ENCODE data around the gene CDK6. TPM values are rescaled to one million over a fixed set of nuclear protein-coding genes. Genes with fewer than 3 reads are reported as not detected.

CDK6 gene
- total RNA-seq, 1 experiment from 2014 or later = 124 TPM

- H3K36me3 Mint-ChIP-seq (ENCODE audit: insufficient read depth, unreplicated experiment) = no peaks in the 10 kb centered on the region
- peaks cover 9% of the 10 kb centered on the region for H3K9me3 Mint-ChIP-seq (ENCODE audit: unreplicated experiment)
- H3K4me3 Mint-ChIP-seq (ENCODE audit: unreplicated experiment) = no peak overlapping the region
- ChIA-PET CTCF (no interaction called here), POLR2A (no interaction called here)
- TF ChIP-seq, protein P1, sequence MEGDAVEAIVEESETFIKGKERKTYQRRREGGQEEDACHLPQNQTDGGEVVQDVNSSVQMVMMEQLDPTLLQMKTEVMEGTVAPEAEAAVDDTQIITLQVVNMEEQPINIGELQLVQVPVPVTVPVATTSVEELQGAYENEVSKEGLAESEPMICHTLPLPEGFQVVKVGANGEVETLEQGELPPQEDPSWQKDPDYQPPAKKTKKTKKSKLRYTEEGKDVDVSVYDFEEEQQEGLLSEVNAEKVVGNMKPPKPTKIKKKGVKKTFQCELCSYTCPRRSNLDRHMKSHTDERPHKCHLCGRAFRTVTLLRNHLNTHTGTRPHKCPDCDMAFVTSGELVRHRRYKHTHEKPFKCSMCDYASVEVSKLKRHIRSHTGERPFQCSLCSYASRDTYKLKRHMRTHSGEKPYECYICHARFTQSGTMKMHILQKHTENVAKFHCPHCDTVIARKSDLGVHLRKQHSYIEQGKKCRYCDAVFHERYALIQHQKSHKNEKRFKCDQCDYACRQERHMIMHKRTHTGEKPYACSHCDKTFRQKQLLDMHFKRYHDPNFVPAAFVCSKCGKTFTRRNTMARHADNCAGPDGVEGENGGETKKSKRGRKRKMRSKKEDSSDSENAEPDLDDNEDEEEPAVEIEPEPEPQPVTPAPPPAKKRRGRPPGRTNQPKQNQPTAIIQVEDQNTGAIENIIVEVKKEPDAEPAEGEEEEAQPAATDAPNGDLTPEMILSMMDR (IDR thresholded peaks at IDR 0.05; ENCODE audit: unreplicated experiment) = no peak
- no peak overlapping the region for H3K27ac Mint-ChIP-seq (ENCODE audit: low read depth, unreplicated experiment)
- no peak for DNase-seq (ENCODE audit: unreplicated experiment)
- intact Hi-C loops (cut with micrococcal nuclease) = no loop called here
- BruUV-seq (replicated peaks) = no TSS peak
- peaks cover 10% of the 10 kb centered on the region for H3K4me1 Mint-ChIP-seq (ENCODE audit: insufficient read depth, unreplicated experiment)
- no peaks in the 10 kb centered on the region for H3K27me3 Mint-ChIP-seq (ENCODE audit: insufficient read depth, unreplicated experiment)
Observed at GRCh38 chr7:92843781-92844180, 7.4 kb upstream of the CDK6 start.

GRCh38 chr7:92843034-92843760 is 6.8 kb upstream of the CDK6 start:
- Mint-ChIP-seq H3K9me3 (ENCODE audit: unreplicated experiment) (peaks cover 9% of the 10 kb centered on the region), H3K4me3 (ENCODE audit: unreplicated experiment) (no peak overlapping the region), H3K36me3 (ENCODE audit: insufficient read depth, unreplicated experiment) (no peaks in the 10 kb centered on the region), H3K27ac (ENCODE audit: low read depth, unreplicated experiment) (no peak overlapping the region), H3K4me1 (ENCODE audit: insufficient read depth, unreplicated experiment) (peaks cover 10% of the 10 kb centered on the region), H3K27me3 (ENCODE audit: insufficient read depth, unreplicated experiment) (no peaks in the 10 kb centered on the region)
- no peak for DNase-seq (ENCODE audit: unreplicated experiment)
- TF ChIP-seq, protein P1 (IDR thresholded peaks at IDR 0.05; ENCODE audit: unreplicated experiment) = no peak
- ChIA-PET POLR2A (no interaction called here), CTCF (no interaction called here)
- BruUV-seq (replicated peaks) = no TSS peak
- intact Hi-C loops (cut with micrococcal nuclease) = no loop called here

GRCh38 chr7:92841192-92841591 is 4.8 kb upstream of the CDK6 start:
- TF ChIP-seq, protein P1 (IDR thresholded peaks at IDR 0.05; ENCODE audit: unreplicated experiment) = no peak
- no peaks in the 10 kb centered on the region for H3K36me3 Mint-ChIP-seq (ENCODE audit: insufficient read depth, unreplicated experiment)
- H3K27ac Mint-ChIP-seq (ENCODE audit: low read depth, unreplicated experiment) = no peak overlapping the region
- no peak for DNase-seq (ENCODE audit: unreplicated experiment)
- ChIA-PET CTCF (interaction anchor here (0.6 kb wide), 1 partner anchor 252 kb away, joined by 3 read pairs; no protein-coding TSS in a partner anchor), POLR2A (no interaction called here)
- peaks cover 9% of the 10 kb centered on the region for H3K9me3 Mint-ChIP-seq (ENCODE audit: unreplicated experiment)
- H3K27me3 Mint-ChIP-seq (ENCODE audit: insufficient read depth, unreplicated experiment) = no peaks in the 10 kb centered on the region
- no peak overlapping the region for H3K4me3 Mint-ChIP-seq (ENCODE audit: unreplicated experiment)
- H3K4me1 Mint-ChIP-seq (ENCODE audit: insufficient read depth, unreplicated experiment) = peaks cover 16% of the 10 kb centered on the region
- intact Hi-C loops (cut with micrococcal nuclease) = no loop called here
- BruUV-seq (replicated peaks) = no TSS peak

GRCh38 chr7:92840316-92840715 is 3.9 kb upstream of the CDK6 start:
- H3K4me1 Mint-ChIP-seq (ENCODE audit: insufficient read depth, unreplicated experiment) = peaks cover 16% of the 10 kb centered on the region

More at GRCh38 chr7:92840316-92840715, 3.9 kb upstream of the CDK6 start:
- BruUV-seq (replicated peaks) = no TSS peak
- ChIA-PET CTCF (interaction anchor here (0.5 kb wide), 1 partner anchor 9 kb away, joined by 5 read pairs; no protein-coding TSS in a partner anchor), POLR2A (interaction anchor here (1.0 to 2.1 kb wide), 5 partner anchors 74 to 198 kb away, joined by 3 to 7 read pairs (median 3); no protein-coding TSS in a partner anchor)
- TF ChIP-seq, protein P1 (IDR thresholded peaks at IDR 0.05; ENCODE audit: unreplicated experiment) = no peak
- no peak for DNase-seq (ENCODE audit: unreplicated experiment)
- no peaks in the 10 kb centered on the region for H3K27me3 Mint-ChIP-seq (ENCODE audit: insufficient read depth, unreplicated experiment)
- peaks cover 9% of the 10 kb centered on the region for H3K9me3 Mint-ChIP-seq (ENCODE audit: unreplicated experiment)
- H3K27ac Mint-ChIP-seq (ENCODE audit: low read depth, unreplicated experiment) = no peak overlapping the region
- H3K4me3 Mint-ChIP-seq (ENCODE audit: unreplicated experiment) = no peak overlapping the region
- H3K36me3 Mint-ChIP-seq (ENCODE audit: insufficient read depth, unreplicated experiment) = no peaks in the 10 kb centered on the region
- intact Hi-C loops (cut with micrococcal nuclease) = no loop called here
